ENCODE measurements around the gene ECHS1.
"Not testable (repeated sequence)": the region's sequence is repeated elsewhere in the genome, so short reads cannot be mapped to it uniquely, and the experiment has no call there.

ECHS1 gene

DNA sequence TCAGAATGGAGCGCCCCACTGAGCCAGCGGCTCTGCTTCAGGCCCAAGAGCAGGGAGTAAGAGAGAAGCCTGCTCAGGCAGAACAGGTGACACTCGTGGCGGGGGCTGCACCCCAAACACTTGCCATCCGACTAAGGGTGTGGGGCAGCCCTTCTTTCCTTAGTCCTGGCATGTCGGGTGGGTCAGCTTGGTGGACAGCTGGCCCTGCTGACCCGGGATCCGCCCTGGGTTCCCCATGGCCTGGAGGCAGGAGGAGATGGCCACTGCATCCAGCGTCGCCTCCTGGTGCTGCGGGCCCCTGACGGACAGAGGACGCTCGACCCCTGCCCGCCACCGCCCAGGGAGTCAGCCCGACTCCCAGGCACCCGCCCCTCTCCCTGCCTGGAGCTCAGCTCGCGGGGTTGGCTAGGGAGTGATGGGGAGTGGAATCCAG, 4.7 kb upstream of the ECHS1 start:
- DNase-seq (ENCODE audit: extremely low read depth, insufficient read length): no peak
- Histone ChIP-seq H3K36me3 (ENCODE audit: control insufficient read depth, insufficient read depth, low read length) (peaks cover 2% of the 10 kb centered on the region), H3K4me3 (replicated peaks; ENCODE audit: low read depth, low read length) (peak overlapping the region; percentile 82), H3K27me3 (replicated peaks; ENCODE audit: control insufficient read depth, insufficient read depth, low read length) (no peaks in the 10 kb centered on the region)
- TF ChIP-seq, protein P1, sequence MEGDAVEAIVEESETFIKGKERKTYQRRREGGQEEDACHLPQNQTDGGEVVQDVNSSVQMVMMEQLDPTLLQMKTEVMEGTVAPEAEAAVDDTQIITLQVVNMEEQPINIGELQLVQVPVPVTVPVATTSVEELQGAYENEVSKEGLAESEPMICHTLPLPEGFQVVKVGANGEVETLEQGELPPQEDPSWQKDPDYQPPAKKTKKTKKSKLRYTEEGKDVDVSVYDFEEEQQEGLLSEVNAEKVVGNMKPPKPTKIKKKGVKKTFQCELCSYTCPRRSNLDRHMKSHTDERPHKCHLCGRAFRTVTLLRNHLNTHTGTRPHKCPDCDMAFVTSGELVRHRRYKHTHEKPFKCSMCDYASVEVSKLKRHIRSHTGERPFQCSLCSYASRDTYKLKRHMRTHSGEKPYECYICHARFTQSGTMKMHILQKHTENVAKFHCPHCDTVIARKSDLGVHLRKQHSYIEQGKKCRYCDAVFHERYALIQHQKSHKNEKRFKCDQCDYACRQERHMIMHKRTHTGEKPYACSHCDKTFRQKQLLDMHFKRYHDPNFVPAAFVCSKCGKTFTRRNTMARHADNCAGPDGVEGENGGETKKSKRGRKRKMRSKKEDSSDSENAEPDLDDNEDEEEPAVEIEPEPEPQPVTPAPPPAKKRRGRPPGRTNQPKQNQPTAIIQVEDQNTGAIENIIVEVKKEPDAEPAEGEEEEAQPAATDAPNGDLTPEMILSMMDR (IDR thresholded peaks at IDR 0.05; ENCODE audit: insufficient read depth, low read length, poor library complexity, severe bottlenecking): no peak

DNA sequence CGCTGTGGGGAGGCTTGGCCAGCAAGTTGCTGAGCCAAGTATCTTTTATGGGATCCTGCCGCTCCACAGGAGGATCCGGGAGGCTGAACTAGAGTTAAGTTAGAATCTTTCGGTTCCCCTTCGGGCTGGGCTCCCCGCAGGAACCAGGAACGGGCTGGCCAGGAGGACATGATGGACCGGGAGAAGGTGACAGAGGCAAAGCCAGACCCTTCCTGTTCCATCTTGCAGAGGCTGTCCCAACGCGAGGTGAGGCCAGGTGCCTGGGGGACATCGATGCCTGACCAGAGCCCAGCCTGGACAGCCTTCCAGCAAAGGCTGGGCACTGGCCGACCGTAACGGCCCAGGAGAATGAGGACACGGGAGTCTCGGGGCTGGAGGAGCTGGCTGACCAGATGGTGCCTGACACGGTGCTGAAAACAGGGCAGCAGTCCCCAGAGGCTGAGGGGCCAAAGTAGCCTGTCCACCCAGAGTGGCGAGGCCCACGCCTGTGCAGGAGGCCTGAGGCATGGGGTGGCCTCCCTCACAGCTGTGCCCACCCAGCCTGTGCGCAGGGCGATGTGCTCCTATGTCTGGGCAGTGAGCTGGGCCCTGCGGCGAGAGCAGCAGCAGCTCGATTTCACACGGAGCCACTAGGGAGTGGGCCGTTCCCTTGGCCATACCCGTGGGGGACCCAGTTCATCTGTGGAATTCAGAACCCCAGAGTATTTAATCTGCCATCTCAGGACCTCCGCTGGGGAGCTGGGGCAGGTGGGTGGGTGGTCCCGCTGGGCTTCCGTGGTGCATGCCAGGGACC, 4.1 kb upstream of the ECHS1 start:
- Histone ChIP-seq H3K4me3 (replicated peaks; ENCODE audit: low read depth, low read length) (no peak overlapping the region), H3K27me3 (replicated peaks; ENCODE audit: control insufficient read depth, insufficient read depth, low read length) (no peaks in the 10 kb centered on the region), H3K36me3 (ENCODE audit: control insufficient read depth, insufficient read depth, low read length) (peaks cover under 1% of the 10 kb centered on the region)
- DNase-seq (ENCODE audit: extremely low read depth, insufficient read length): no peak
- TF ChIP-seq, protein P1 (IDR thresholded peaks at IDR 0.05; ENCODE audit: insufficient read depth, low read length, poor library complexity, severe bottlenecking): no peak

DNA sequence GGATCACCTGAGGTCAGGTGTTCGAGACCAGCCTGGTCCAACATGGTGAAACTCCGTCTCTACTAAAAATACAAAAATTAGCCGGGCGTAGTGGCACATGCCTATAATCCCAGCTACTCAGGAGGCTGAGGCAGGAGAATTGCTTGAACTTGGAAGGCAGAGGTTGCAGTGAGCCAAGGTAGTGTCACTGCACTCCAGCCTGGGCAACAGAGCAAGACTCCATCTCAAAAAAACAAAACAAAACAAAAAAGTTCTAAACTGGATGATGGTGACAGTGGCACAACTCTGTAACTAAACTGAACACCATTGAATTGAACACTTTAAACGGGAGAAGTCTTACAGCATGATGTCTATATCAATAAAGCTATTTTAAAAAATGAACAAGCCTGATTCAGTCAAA, 3.0 kb upstream of the ECHS1 start:
- not testable (repeated sequence) for DNase-seq (ENCODE audit: extremely low read depth, insufficient read length); H3K27me3 ChIP-seq (replicated peaks; ENCODE audit: control insufficient read depth, insufficient read depth, low read length); H3K36me3 ChIP-seq (ENCODE audit: control insufficient read depth, insufficient read depth, low read length); H3K4me3 ChIP-seq (replicated peaks; ENCODE audit: low read depth, low read length)

DNA sequence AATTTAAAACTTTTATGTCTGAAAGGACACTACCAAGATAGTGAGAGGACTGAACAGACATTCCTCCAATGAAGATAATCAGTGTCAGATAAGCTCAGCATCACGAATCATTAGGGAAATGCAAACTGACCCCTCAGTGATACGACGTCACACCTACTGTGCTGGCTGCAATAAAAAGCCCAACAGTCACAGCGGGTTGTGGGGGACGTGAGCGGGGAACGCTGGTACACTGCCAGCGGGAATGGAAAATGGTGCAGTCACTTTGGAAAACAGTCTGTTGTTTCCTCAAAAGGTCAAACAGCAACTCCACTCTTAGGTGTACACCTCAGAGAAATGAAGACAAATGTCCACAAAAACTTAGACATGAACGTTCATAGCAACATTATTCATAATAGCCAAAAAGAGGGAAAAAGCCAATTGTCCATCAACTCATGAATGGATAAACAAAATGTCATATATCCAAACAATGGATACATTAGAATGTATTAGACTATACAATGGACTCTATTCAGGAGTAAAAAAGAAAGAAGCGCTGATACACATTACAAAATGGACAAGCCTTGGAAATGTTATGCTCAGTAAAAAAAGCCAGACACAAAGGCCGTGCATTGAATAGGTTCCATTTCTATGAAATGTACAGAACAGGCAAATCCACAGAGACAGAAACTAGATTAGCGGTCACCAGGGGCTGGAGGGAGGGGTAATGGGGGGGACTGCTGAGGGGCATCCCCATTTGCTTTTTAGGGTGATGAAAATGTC, 2.4 kb upstream of the ECHS1 start:
- H3K27me3 ChIP-seq (replicated peaks; ENCODE audit: control insufficient read depth, insufficient read depth, low read length): no peaks in the 10 kb centered on the region
- DNase-seq (ENCODE audit: extremely low read depth, insufficient read length): no peak
- TF ChIP-seq, protein P1 (IDR thresholded peaks at IDR 0.05; ENCODE audit: insufficient read depth, low read length, poor library complexity, severe bottlenecking): no peak

DNA sequence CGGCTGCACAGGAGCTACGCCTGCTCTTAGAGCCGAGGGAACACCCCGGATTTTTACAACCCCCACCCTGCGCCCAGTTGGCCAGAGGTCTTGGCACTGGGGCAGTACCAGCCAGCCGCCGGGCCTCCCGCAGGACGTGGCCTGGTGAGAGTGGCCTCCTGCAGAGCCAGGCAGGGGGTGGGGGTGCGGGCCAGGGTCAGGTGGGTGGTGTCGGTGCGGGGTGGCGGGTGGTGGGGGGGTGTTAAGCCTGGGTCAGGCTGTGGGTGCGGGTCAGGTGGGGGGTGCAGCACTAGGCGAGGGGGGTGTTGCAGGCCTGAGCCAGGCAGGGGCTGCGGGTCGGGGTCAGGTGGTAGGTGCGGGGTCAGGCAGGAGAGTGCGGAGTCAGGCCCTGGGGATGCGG, 647 bp downstream of the ECHS1 start:
- no peak for DNase-seq (ENCODE audit: extremely low read depth, insufficient read length)
- TF ChIP-seq, protein P1 (IDR thresholded peaks at IDR 0.05; ENCODE audit: insufficient read depth, low read length, poor library complexity, severe bottlenecking): no peak
- Histone ChIP-seq H3K4me3 (replicated peaks; ENCODE audit: low read depth, low read length) (peak overlapping the region; percentile 94), H3K36me3 (ENCODE audit: control insufficient read depth, insufficient read depth, low read length) (peaks cover 10% of the 10 kb centered on the region), H3K27me3 (replicated peaks; ENCODE audit: control insufficient read depth, insufficient read depth, low read length) (no peaks in the 10 kb centered on the region)

More for the DNA sequence above, 2.4 kb upstream of the ECHS1 start:
- no peak overlapping the region for H3K4me3 ChIP-seq (replicated peaks; ENCODE audit: low read depth, low read length)
- no peaks in the 10 kb centered on the region; the same call in 1 of the 2 replicates for H3K36me3 ChIP-seq (ENCODE audit: control insufficient read depth, insufficient read depth, low read length)
